Kasumi-1 (cell line): ENCODE measurements around the gene MAG.

Experiments used
- DNase-seq, 2 experiments: peaks; one replicate each; lab custom pipeline; 2025; lab: John Stamatoyannopoulos, UW

MAG gene

DNA sequence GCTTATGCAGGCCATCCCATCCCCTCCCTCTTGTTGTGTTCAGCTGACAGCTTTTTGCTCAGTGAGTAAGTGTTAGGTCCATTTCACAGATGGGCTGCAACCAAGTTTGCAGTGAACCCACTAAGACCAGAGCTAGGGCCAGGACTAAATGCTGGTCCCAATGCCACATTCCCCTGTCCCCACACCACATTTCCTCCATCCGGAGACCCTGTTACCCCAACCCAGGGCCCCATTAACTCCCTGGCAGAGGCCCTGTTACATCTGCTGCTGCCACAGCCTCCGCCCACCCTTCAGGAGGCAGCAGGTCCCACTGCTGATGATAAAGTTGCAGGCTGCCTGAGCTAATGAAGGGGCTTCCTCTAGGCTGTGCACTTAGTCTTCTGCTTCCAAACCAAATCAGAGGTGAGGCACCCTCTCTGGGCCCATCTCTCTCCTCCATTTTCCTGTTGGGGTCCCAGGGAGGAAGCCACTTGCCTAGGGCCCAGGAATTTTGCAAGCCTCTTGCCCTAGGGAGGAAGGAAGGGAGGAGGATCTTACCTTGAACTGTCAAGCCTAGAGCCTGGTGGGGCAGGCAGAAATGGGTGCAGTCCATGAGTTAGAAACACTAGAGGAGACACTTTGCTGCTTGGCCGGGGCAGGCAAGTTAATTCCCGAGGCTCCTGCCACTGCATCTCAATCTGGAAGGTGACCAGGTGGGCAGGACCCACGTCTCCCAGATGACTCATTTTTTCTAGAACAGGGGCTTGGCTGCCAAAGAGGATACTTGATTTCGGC lies 26.6 kb upstream of the MAG start:
- DNase-seq = peak; percentile 18 to 38

GRCh38 chr19:35265900-35266519 lies 26.0 kb upstream of the MAG start:
- no peak for DNase-seq

DNA sequence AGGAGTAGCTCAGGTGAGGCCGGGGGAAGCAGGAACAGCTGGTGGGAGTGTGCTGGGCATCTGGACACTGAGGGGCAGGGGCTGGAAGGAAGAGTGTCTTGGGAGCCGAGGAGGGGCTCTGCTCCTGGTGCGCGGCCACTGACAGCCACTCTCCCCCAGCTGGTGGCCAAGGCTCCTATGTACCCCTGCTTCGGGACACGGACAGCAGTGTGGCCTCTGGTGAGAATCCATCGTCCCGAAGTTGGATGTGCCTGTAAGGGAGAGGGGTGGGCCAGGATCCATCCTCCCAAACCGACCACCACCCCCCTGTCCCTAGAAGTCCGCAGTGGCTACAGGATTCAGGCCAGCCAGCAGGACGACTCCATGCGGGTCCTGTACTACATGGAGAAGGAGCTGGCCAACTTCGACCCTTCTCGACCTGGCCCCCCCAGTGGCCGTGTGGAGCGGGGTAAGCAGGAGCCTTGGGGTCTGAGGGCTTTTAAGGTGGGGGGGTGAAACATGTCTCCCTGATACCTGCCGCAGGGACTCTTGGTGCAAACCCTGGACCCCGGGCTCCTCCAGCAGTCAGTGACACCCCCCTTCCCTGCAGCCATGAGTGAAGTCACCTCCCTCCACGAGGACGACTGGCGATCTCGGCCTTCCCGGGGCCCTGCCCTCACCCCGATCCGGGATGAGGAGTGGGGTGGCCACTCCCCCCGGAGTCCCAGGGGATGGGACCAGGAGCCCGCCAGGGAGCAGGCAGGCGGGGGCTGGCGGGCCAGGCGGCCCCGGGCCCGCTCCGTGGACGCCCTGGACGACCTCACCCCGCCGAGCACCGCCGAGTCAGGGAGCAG lies 25.2 kb upstream of the MAG start:
- DNase-seq = no peak

GRCh38 chr19:35267353-35267817 lies 24.6 kb upstream of the MAG start:
- DNase-seq = peak; percentile 15 to 42

DNA sequence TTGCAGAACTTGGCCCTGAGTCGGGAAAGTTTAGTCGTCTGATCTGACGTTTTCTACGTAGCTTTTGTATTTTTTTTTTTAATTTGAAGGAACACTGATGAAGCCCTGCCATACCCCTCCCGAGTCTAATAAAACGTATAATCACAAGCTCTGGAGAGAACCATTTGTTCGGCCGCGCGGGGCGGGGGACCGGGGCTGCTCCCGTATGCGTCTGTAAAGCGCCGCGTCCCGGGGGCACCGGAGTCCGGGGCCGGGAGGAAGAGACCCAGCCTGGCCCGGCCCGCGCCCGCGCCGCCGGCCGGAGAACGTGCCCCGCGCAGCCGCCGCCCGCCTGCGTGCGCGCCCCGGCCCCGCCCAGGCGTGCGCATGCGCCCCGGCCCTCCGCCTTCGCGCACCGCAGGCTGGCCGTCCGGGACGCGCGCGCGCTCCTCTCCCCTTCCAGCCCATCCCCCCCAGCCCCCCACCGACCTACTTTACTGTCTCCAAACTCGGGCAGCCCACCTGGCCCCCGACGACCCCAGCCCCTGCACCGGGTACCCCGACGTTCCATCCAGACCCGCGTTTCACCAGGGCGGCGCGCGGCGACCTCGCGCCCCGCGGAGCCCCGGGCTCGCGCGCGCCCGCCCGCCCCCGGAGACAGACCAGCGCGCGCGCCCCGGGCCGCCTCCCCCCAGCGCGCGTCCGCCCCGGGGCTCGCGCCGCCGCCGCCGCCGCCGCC lies 24.0 kb upstream of the MAG start:
- DNase-seq = peak; percentile 29 to 50

GRCh38 chr19:35268536-35269437 lies 23.2 kb upstream of the MAG start, which contains the start of gene USF2:
USF2 (plus strand) TSS chr19:35268962; CDS start chr19:35269102, 140 bp downstream.
- peak; percentile 33 to 40 for DNase-seq

- DNase-seq = peak; percentile 31 to 39
Measured at GRCh38 chr19:35269438-35270117, 22.4 kb upstream of the MAG start.

DNA sequence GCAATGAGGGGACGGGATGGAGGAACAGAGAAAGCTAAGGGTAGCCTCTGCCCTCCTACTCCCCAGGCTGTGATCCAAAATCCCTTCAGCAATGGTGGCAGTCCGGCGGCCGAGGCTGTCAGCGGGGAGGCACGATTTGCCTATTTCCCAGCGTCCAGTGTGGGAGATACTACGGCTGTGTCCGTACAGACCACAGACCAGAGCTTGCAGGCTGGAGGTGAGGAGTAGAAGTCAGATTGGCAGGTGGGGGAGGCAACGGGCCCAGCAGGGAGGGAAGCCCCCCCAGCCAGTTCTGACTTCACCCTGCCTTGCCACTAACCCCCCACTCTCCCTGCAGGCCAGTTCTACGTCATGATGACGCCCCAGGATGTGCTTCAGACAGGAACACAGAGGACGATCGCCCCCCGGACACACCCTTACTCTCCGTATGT lies 21.6 kb upstream of the MAG start:
- DNase-seq = no peak

GRCh38 chr19:35271546-35271945 lies 20.4 kb upstream of the MAG start:
- DNase-seq = no peak

DNA sequence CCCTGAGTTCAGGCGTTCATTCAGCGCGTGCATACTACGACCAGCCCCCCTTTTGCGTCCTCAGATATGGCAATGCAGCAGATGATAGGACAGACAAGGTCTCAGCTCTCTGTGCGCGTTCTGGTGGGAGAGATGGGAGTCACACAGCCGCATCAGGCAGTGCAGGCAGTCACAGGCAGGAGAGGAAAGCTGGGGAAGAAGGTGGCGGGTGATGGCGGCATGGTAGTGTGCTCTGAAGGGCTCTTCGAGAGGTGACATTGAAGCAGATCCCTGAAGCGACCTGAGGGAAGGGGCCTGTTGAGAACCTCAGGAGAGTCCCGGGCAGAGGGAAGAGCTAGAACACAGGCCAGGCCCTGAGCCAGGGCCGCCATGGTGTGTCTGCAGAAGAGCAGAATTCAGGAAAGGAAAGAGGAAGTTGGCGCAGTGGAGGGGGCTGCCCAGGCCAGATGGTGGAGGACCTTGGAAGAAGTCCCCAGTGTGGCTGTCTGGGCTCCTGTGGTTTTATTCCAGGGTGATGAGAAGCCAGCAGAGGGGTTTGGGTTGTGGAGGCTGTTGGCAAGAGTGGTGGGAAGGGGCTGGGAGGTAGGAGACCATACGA lies 19.7 kb upstream of the MAG start:
- peak; percentile 88 for DNase-seq

GRCh38 chr19:35272954-35273649 lies 18.9 kb upstream of the MAG start:
- no peak for DNase-seq

- DNase-seq = no peak
Measured at GRCh38 chr19:35273686-35274259, 18.2 kb upstream of the MAG start.

DNA sequence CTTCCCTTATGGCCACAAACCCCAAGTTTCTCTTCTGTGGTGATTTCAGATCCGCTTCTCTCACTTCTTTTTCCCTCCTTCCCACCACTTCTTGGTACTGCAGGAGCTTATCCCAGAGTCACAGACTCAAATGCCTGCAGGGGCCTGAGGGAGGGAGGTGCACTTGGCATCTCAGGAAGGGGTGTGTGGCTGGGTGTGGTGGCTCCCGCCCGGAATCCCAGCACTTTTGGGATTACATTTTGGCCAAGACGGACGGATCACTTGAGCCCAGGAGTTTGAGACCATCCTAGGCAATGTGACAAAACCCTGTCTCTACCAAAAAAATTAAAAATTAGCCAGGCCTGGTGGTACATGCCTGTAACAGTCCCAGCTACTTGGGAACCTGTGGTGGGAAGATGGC lies 17.6 kb upstream of the MAG start:
- no peak for DNase-seq

DNA sequence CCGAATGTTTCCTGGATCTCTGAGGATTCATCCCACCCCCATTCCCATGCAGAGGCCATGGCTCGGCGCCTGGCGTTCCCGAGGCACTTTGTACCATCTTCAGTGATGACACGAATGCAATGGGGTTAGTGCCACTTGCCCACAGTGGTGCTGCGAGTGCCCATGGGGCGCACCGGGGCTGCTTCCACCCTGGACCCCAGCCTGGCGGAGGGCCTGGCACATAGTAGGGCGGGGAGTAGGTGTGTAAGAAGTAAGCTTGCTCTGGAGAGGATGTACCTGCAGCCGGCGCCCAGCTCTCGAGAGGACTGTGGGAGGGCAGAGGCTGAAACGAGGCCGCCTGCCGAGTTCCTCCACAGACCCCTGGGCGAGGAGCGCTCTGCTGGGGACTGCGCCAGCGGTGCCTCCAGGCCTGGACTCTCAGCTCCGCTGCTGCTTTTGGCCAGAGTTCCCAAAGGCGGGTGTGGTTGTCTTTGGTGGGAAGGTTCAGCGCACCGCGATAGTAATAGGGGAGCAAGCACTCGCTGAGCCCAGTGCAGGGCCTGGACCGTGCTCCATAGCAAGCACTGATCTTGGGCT lies 15.2 kb upstream of the MAG start:
- DNase-seq = no peak

DNA sequence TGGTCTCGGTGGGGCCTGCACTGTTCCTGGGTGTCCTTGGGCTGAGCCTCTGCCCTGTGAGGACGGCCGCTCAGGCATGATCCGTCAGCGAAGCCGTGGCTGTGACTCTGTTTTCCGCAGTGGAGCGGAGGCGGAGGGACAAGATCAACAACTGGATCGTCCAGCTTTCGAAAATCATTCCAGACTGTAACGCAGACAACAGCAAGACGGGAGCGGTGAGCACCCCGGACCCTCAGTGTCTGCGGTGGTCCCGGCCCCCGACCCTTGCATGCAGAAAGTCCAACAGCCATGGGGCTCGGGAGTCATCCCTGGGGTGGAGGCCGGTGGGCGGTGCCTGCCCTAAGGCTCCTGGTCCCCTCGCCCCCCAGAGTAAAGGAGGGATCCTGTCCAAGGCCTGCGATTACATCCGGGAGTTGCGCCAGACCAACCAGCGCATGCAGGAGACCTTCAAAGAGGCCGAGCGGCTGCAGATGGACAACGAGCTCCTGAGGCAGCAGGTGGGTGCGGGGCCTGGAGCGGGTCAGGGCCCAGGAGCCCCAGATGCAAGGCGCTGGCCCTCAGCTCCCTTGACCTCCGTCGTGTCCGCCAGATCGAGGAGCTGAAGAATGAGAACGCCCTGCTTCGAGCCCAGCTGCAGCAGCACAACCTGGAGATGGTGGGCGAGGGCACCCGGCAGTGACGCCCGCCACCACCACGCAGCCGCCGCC lies 13.2 kb upstream of the MAG start:
- DNase-seq = no peak

DNA sequence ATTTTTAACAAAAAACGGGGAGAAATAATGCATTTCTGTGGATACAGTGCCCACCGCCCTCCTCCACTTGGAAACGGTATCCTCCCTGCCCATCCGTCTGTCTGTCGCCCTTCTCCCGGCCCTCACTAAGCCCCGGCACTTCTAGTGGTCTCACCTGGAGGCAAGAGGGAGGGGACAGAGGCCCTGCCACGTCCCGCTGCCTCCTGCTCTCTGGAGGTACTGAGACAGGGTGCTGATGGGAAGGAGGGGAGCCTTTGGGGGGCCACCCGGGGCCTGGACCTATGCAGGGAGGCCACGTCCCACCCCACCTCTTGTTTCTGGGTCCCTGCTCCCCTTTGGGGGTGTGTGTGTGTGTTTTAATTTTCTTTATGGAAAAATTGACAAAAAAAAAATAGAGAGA lies 12.6 kb upstream of the MAG start:
- no peak for DNase-seq

DNA sequence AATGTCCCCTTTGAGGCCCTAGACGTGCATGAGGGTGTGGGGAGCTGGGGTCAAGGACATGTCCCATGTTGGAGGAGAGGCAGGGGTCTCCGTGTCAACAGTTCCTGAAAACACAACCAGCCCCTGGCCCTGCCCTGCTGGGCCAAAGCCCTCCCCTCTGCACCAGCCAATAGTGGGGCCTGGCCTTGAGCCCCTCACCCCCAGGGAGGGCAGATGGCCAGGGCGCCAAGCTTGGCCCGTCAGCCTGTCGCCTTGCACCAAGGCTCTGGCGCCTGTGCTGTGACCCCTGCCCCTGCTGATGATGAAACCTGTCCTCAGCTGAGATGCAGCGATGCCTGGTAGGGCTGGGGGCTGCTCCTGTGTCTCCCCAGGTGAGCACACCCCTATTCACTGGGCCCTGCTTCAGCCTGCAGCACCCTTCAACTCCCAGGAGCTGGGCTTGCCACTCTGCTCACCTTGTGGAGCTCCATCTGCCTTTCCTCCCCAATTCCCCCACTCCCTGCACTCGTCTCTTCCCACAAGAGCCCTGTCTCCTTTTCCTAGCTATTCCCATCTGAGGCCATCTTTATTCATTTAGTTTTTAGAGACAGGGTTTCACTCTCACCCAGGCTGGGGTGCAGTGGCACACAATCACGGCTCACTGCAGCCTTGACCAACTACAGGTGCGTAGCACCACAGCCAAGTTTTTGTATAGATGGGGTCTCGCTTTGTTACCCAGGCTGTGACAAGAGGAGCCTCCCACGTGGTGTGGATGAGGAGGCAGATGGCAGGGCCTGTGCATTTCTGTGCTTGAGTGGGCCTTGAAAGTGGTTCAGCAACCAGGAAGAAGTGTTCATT lies 11.8 kb upstream of the MAG start:
- no peak for DNase-seq
